ENCODE results near the gene FBXO31.

The FBXO31 gene

GRCh38 chr16:87410530-87410929 lies 27.0 kb upstream of the FBXO31 start:
- TF ChIP-seq CTCF (IDR thresholded peaks at IDR 0.05; ENCODE audit: low read depth, low read length) = no peak
- no peak for DNase-seq (ENCODE audit: extremely low read depth, low read depth)

GRCh38 chr16:87409781-87410180 lies 26.2 kb upstream of the FBXO31 start:
- no peak for TF ChIP-seq CTCF (IDR thresholded peaks at IDR 0.05; ENCODE audit: low read depth, low read length)

GRCh38 chr16:87409153-87409552 lies 25.6 kb upstream of the FBXO31 start:
- no peak for TF ChIP-seq CTCF (IDR thresholded peaks at IDR 0.05; ENCODE audit: low read depth, low read length)

More at GRCh38 chr16:87409781-87410180, 26.2 kb upstream of the FBXO31 start:
- no peak for DNase-seq (ENCODE audit: extremely low read depth, low read depth)

GRCh38 chr16:87407511-87408112 lies 24.0 kb upstream of the FBXO31 start:
- no peak for DNase-seq (ENCODE audit: extremely low read depth, low read depth)
- no peak for TF ChIP-seq CTCF (IDR thresholded peaks at IDR 0.05; ENCODE audit: low read depth, low read length)

More at GRCh38 chr16:87409153-87409552, 25.6 kb upstream of the FBXO31 start:
- DNase-seq (ENCODE audit: extremely low read depth, low read depth) = no peak

GRCh38 chr16:87406495-87407088 lies 23.0 kb upstream of the FBXO31 start:
- no peak for DNase-seq (ENCODE audit: extremely low read depth, low read depth)
- TF ChIP-seq CTCF (IDR thresholded peaks at IDR 0.05; ENCODE audit: low read depth, low read length) = no peak

GRCh38 chr16:87404764-87405625 lies 21.4 kb upstream of the FBXO31 start:
- no peak for TF ChIP-seq CTCF (IDR thresholded peaks at IDR 0.05; ENCODE audit: low read depth, low read length)
- DNase-seq (ENCODE audit: extremely low read depth, low read depth) = no peak

Measured in AG09319 (cell line).